Kidney glomerular epithelial cell (primary cell): ENCODE data around the gene ELL.
A peak's percentile ranks its signal among the peaks of the same experiment; 100 is the strongest.

Experiments used
- DNase-seq: peaks from one replicate; lab custom pipeline; 2025; lab: John Stamatoyannopoulos, UW

ELL gene

DNA sequence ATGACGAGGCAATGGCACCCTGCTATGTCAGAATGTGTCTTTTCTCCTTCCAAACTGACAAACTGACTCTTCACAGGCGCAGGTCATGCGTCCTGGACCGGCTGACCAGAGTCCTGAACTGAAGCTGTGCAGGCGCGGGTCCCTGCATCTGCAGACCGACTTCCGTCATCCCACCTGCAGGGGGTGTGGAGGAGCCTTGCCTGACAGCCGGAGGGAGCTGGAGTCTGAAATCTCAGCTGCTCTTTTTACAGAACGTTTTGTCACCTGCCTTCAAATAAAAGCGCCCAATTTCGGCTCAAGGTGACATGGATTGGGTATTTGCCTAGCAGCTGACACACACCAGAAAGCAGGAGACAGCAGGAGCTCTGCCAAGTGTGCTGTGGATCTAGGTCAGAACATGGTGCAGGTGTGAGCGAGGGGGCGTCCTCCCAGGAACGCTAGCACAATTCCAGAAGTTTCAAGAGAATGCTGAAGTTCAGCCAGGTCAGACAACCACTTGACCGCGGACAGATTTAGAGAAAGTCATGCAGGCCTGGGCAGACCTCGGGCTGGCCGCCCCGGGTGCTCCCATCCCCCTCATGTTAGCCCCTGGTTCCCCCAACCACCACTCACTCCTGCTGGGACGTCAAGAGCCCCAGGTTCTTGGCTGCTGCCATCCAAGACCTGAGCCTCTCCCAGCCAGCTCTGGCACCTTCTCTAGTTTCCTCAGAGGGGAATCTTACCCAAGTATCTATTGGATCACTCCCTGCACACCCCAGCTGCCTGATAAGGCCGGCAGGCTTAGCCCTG is 32.8 kb downstream of the ELL start:
- DNase-seq, result no peak

GRCh38 chr19:18488403-18488723 is 33.5 kb downstream of the ELL start:
- DNase-seq, result no peak

- no peak for DNase-seq
Observed at GRCh38 chr19:18487576-18488402, 34.1 kb downstream of the ELL start.

DNA sequence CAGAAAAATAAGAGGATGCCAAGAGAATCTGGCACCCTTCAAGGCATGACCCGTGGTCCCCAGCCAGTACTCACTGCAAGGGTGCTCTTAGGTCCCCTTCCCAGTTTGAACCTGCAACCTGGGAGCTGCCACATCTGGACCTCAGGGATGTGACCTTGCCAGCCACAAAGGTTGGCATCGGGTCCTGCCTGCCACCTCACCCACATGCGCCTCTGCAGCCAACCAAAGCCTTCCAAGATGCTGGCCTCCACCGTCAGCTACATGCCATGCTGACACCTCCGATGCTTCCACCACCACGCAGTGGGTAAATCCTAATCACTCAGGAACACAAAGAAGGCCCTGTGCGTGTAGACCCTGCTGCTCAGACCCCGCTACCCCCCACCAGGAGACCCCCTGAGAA is 35.1 kb downstream of the ELL start:
- no peak for DNase-seq

GRCh38 chr19:18484992-18485391 is 36.9 kb downstream of the ELL start:
- no peak for DNase-seq

DNA sequence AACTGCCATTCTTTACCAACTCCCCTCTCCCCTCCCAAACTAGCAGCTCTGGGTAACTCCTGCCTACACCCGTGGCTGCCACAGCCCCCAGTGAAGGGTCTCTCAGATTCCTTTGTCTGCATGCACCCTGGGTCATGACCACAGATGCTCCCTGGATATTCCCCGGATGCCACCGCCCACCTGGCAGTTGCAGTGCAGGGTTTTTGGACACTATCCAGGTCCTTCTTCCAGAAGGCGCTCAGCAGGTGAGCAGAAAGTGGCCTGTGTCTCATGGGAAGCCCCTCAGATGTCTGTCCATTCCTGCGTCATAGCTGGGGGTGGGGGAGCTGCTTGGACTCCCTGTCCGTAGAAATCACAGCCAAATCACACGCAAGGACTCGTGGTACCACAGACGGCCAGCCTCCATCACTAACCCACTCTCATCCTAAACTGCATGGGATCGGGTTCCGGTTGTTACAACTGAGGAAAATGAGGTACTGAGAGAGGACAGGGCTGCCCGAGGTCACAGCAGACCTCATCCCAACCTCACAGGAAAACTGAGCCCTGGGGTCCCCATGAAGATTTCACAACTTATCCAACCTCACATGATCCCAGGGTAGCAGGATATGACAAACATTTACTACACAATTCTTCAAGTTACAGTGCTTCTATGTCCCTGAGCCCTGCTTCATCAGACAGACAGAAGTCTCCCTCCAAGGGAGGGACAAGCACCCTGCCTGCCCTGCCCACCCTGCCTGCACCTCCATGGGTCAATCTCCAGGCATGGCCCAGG is 38.6 kb downstream of the ELL start:
- DNase-seq, result no peak

GRCh38 chr19:18481505-18482222 is 40.2 kb downstream of the ELL start:
- no peak for DNase-seq

DNA sequence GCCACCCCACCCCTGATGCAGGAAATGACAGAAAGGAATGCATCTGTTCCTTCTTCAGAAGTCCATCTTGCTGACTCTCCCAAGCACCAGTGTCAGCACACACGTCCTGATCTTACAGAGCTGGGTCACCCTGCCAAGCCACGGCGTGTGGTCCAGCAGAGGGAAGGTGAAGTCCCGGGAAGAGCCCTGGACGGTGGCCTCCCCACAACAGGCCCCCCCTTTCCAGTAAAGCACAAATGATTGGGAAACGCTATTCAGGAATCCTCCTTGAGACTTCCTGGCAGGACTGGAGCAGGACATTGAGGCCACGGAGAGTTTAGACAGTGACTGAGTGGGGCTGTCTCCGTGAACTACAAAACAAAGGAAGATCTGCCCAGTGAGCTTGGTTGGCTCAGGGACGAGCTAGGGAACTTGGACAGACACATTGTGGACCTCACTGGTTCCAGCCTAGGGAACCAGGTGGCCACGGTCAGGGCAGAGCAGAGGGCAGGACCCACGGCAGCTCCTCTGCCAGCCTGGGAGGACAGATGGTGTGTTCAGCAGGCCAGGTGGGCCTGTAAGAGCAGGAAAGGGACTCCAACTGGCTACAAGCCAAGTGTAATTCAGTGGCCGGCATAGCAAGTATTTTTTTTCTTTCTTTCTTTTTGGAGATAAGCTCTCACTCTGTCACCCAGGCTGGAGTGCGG is 41.7 kb downstream of the ELL start:
- DNase-seq, result no peak

DNA sequence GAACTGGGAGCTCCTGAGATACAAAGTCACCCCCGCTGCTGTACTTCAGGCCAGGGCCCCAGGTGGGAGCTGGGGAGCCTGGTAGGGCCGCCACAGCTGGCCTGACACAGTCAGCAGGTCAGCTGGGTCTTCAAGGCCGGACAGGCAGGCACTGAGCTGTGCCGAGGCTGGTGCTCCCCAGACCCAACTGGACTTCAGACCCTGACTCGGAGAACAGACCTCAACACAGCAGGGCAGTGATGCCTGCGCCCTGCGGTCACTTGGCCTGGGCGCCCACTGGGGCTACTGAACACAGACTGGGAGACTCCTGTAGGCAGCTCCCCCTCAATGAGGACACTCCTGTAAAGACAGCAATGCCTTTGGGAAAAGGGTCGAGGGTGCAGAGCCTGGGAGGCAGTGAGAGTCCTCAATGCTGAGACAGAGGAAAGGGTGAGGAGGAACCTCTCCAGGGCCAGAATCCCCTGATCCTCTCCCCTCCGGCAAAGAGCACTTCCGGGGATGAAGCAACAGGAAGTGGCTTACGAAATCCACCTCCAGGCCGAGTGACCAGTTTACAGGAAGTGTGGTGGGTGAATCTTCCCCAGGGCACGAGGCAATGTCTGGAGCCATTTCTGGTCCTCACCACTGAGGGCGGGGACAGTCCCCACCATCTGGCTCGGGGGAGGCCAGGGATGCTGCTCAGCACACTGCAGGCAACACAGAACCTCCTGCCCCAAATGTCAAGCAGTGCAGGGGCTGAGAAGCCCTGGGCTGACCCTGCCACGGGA is 43.1 kb downstream of the ELL start:
- DNase-seq, result peak; percentile 60

DNA sequence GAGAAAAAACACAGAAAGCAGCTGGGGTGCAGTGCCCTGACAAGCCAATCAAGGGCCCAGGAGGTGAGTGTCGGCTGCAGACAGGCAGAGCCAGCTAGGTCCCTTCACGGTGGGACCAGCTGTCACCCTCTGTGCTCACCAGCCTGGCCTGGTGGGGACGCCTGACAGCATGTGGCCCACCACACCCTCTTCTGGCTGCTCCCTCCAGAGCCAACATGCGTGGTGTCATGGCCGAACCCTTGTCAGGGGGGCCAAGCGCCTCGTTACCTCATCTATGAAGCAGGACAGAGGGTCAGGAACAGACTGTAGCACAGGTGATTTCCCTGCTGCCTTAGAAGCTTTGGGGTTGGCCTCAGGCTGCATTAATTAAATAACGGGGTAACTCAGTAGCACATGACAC is 43.9 kb downstream of the ELL start:
- no peak for DNase-seq

DNA sequence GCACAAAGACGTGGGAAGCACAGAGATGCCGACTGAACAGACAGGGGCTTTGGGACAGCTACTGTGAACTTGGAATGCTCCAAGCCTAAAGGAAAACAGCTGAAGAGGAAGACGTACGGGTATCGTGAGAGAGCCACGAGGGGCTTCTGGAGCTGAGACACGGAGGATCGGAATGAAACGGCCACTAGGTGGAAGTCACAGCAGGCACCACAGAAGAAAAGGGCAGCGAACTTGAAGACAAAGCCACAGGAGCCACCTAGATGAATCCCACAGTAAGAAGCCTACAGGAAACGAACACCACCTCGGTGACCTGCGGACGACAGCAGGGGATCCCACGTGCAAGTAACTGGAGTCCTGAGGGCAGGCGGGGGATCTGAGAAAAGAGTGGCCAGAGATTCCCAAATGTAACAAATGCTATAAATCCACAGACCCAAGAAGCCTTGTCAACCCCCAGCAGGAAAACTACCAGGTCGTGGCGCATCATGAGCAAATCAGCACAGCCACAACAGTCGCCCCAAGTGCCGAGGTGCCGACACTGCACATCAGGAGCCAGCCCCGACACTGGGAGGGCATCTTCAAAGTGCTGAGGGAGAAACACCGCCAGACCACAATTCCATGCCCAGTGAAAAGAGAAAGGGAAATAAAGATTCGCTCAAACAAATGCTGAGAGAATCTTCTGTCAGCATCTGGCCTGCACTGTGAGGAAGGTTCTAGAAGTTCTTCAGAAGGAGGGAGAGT is 44.7 kb downstream of the ELL start:
- no peak for DNase-seq

DNA sequence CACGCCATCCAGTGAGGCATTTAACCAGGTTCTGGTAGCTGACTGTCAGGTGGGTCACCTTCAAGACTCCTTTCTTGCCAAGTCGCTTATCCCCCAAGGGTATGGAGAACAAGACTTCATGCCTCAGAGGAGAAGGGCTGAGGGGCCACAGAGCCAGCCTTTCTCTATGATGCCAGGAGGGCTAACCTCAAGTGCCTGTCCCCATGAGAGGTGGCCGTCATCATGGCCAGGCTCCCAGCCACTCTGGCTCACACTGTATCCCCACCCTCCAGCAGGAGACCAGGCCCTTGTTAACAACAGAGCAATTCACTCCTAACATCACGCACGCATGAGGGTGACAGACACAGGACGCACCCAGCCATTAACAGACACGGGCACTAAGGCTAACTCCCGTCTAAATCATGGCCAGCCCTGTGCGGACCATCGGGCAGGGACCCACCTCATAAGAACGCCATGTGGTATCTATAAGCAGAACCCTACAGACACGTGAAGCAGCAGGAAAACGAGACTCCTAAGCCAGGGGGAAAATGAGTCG is 45.3 kb downstream of the ELL start:
- DNase-seq, result no peak

DNA sequence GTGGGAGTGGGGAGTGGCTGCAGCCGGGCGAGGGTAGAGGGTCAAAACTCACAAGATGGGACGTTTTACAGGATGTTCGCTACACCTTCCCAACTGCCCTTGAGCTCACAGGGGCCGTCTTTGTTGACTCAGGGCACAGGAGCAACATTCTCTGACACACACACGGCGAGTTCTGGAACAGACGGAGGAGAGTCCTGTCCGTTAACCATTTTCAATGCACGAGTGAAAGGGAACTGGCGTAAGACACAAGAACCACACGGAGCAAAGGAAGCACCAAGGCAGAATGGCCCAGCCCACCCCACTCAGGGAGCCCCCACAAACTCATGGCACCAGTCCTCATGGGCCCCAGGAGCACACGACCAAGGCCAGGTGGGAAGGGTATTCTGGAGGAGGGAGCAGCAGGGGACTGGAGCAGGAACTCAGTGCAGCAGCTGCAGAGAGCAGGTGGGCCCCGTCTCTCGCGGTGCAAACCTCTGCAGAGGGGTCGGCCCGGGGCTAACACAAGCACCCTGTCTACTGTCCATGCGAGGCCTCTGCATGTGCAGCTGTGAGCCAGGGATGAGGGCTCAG is 46.0 kb downstream of the ELL start:
- DNase-seq, result no peak

DNA sequence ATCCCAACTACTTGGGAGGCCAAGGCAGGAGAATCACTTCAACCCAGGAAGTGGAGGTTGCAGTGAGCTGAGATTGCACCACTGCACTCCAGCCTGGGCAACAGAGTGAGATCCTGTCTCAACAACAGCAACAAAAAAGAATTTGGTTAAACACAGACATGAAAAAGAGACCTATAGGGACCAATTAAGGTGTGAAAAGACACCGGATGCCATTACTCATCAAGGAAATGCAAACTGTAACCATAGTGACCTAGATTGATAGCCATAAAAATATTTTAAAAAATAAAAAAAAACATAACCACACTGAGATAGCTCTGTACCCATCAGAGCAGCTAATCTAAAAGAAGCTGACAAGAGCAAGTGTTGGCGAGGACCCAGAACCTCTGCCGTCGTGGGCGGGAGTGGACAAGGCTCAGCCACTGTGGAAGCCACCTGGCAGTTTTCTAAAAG is 46.8 kb downstream of the ELL start:
- no peak for DNase-seq

DNA sequence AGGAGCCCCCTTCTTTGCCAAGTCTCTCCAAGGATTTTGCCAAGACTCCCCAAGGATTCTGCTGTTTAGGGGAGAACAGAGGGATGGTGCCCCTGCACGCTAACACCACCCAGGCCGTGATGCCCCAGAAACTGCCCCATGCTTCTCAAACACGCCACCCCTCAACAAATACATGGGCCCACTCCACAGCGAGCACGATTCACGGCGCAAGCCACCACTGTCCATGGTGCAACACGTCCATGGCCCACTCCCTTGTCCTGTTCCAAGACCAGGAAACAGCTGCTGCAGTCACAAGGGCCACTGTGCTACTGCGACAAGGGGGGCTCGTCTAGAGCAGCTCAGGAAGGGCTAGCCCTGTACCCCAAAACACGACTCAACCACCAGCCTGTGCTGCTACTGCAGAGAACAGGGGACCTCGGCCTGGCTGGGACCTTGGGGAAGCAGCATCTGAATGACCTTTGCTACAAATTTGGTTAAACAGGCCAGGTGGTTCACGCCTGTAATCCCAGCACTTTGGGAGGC is 47.4 kb downstream of the ELL start:
- DNase-seq, result no peak

- no peak for DNase-seq
Observed at GRCh38 chr19:18473706-18474087, 48.2 kb downstream of the ELL start.

DNA sequence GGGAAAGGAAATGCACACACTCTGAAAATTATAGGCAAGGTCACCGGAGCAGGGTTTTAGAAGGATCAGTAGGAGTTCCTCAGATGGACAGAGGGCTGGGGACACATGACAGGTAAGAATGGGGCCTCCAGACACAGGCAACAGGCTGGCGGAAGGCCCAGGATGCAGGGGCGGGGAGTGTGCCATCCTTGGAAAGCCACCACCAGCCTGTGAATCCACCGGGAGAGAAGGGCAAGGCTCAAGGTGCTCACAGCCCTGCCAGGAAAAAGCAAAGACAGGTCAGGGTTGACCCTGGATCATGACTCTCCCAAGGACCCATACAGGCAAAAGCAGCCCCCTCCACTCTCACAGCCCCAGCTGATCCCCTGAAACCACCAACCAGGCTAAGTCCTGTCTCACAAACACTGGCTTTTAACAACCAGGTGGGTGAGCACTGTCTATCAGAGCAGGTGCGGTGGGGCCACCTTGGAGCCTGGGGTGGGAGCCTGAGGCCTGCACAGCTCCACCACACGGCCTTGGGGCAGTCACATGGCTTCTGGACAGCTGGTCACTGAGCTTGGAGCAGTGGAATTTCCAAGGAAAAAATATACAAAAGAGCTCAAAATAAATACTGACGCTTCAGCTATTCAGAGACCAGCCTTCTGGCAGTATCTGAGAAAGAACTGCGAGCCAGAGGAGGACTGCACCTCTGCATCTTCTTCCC is 48.7 kb downstream of the ELL start:
- DNase-seq, result no peak

- DNase-seq, result no peak
Observed at GRCh38 chr19:18470787-18471186, 51.1 kb downstream of the ELL start.
